Trophoblast cell (in vitro differentiated cells and primary cell): ENCODE data around the gene ZNF570.
A peak's percentile ranks its signal among the peaks of the same experiment; 100 is the strongest.

Experiments used
- DNase-seq, 2 donors: peaks; one replicate each; pipeline ENCODE4 v3.0.0-alpha.2; 2016
- H2AFZ ChIP-seq: 2 replicates; pipeline ENCODE4 v1.6.1; 2013; ENCODE audit warnings: low read length, moderate library complexity, mild to moderate bottlenecking; ENCODE audit not compliant: insufficient read depth, poor library complexity
- H2AK5ac ChIP-seq: 2 replicates; pipeline ENCODE4 v1.6.1; 2013; ENCODE audit warnings: mild to moderate bottlenecking, low read length
- H2BK120ac ChIP-seq: 2 replicates; pipeline ENCODE4 v1.6.1; 2013; ENCODE audit warnings: low read length, mild to moderate bottlenecking, moderate library complexity; ENCODE audit not compliant: insufficient read depth, poor library complexity
- H2BK12ac ChIP-seq: 2 replicates; pipeline ENCODE4 v1.6.1; 2013; ENCODE audit warnings: mild to moderate bottlenecking, low read length, moderate library complexity
- H2BK5ac ChIP-seq: 2 replicates; pipeline ENCODE4 v1.6.1; 2013; ENCODE audit warnings: low read length, low read depth, moderate library complexity, mild to moderate bottlenecking; ENCODE audit not compliant: poor library complexity
- H3K14ac ChIP-seq: 2 replicates; pipeline ENCODE4 v1.6.1; 2013; ENCODE audit warnings: mild to moderate bottlenecking, low read length
- H3K18ac ChIP-seq: 2 replicates; pipeline ENCODE4 v1.6.1; 2013; ENCODE audit warnings: mild to moderate bottlenecking, low read length
- H3K23ac ChIP-seq: 2 replicates; pipeline ENCODE4 v1.6.1; 2013; ENCODE audit warnings: low read length
- H3K27ac ChIP-seq: 2 replicates; pipeline ENCODE4 v1.5.1; 2013; ENCODE audit warnings: low read depth, mild to moderate bottlenecking, inconsistent platforms, low read length, moderate library complexity
- H3K27me3 ChIP-seq: 2 replicates; pipeline ENCODE4 v1.6.1; 2013; ENCODE audit warnings: inconsistent platforms, mild to moderate bottlenecking, low read length, moderate library complexity; ENCODE audit not compliant: insufficient read depth
- H3K36me3 ChIP-seq, 2 experiments: 1 replicate in 1 of 2; 2 replicates in 1 of 2; pipeline ENCODE4 v1.6.1; 2013; ENCODE audit warnings: low read length in 2 of 2, mild to moderate bottlenecking in 2 of 2, moderate library complexity in 1 of 2; ENCODE audit not compliant: insufficient read depth in 2 of 2, control insufficient read depth in 1 of 2
- H3K4ac ChIP-seq: 2 replicates; pipeline ENCODE4 v1.6.1; 2013; ENCODE audit warnings: low read depth, mild to moderate bottlenecking, low read length, moderate library complexity
- H3K4me1 ChIP-seq, 2 experiments: 1 replicate in 1 of 2; 2 replicates in 1 of 2; pipeline ENCODE4 v1.6.1; 2013; ENCODE audit warnings: low read length in 2 of 2, mild to moderate bottlenecking in 2 of 2, moderate library complexity in 1 of 2; ENCODE audit not compliant: insufficient read depth in 2 of 2, control insufficient read depth in 1 of 2
- H3K4me2 ChIP-seq: 2 replicates; pipeline ENCODE4 v1.6.1; 2013; ENCODE audit warnings: inconsistent platforms, mild to moderate bottlenecking, low read length, moderate library complexity
- H3K4me3 ChIP-seq: 2 replicates; pipeline ENCODE4 v1.5.1; 2013; ENCODE audit warnings: mild to moderate bottlenecking, low read depth, low read length, inconsistent platforms
- H3K79me1 ChIP-seq: one replicate; pipeline ENCODE4 v1.6.1; 2013; ENCODE audit warnings: low read length
- H3K79me2 ChIP-seq: 2 replicates; pipeline ENCODE4 v1.6.1; 2013; ENCODE audit warnings: low read length, mild to moderate bottlenecking; ENCODE audit not compliant: control insufficient read depth, insufficient read depth, poor library complexity
- H3K9ac ChIP-seq: 2 replicates; pipeline ENCODE4 v1.6.1; 2013; ENCODE audit warnings: mild to moderate bottlenecking, low read length
- H3K9me3 ChIP-seq: 2 replicates; pipeline ENCODE4 v1.6.1; 2013; ENCODE audit warnings: low read depth, mild to moderate bottlenecking, control low read depth, inconsistent platforms, low read length; ENCODE audit not compliant: insufficient read depth
- H4K12ac ChIP-seq: 2 replicates; pipeline ENCODE4 v1.6.1; 2013; ENCODE audit warnings: low read depth, mild to moderate bottlenecking, low read length, moderate library complexity
- H4K8ac ChIP-seq: 2 replicates; pipeline ENCODE4 v1.6.1; 2013; ENCODE audit warnings: low read depth, mild to moderate bottlenecking, low read length, moderate library complexity
- H4K91ac ChIP-seq: one replicate; pipeline ENCODE4 v1.6.1; 2013; ENCODE audit warnings: low read depth, mild to moderate bottlenecking, low read length, moderate library complexity
- WGBS: extraction: QIAGEN DNeasy Blood & Tissue Kit; methylation state at CpG from one replicate; pipeline ENCODE4 v1.1.7; 2013; ENCODE audit warnings: missing lambda C conversion rate; ENCODE audit not compliant: insufficient read length, insufficient coverage; ENCODE audit errors: extremely low coverage; 5-methylcytosine and 5-hydroxymethylcytosine counted together

ZNF570 gene

DNA sequence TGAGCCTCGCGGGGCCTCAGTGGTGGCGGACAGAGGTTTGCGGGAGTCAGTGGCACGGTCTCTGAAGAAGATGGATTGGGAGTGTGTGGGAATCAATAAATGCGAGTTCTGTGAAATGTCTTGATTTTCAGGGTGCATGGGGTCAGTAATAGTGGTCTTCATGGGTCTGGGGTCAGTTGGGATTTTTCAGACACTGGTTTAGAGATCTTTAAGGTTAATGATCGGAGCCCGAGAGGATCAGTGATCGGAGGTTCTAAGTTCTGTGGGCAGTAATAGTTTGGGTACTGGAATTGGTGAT is 38.0 kb downstream of the ZNF570 start:
- Histone ChIP-seq H3K4ac (peak overlapping the region; percentile 5), H3K9ac (peak overlapping the region; percentile 88), H3K23ac (no peak overlapping the region), H3K9me3 (peaks cover 1% of the 10 kb centered on the region), H3K18ac (peak overlapping the region; percentile 50), H4K91ac (peak overlapping the region; percentile 91), H3K36me3 (peaks cover 4 to 5% of the 10 kb centered on the region in 2 experiments), H3K79me2 (peaks cover 6% of the 10 kb centered on the region), H3K4me3 (peak overlapping the region; percentile 87), H2BK12ac (no peak overlapping the region), H3K27me3 (no peaks in the 10 kb centered on the region), H3K79me1 (peaks cover 13% of the 10 kb centered on the region), H2AK5ac (no peak overlapping the region), H3K14ac (peak overlapping the region; percentile 45), H3K27ac (peak overlapping the region; percentile 77), H2BK5ac (peak overlapping the region; percentile 91), H4K8ac (peak overlapping the region; percentile 93), H2BK120ac (peak overlapping the region; percentile 5), H4K12ac (peak overlapping the region; percentile 49), H2AFZ (peak overlapping the region; percentile 46), H3K4me2 (peak overlapping the region; percentile 65), H3K4me1 (peaks cover 2 to 7% of the 10 kb centered on the region in 2 experiments)
- DNase-seq = no peak
- whole genome bisulfite sequencing = no CpG with 5 or more reads among the region's 9 CpGs

DNA sequence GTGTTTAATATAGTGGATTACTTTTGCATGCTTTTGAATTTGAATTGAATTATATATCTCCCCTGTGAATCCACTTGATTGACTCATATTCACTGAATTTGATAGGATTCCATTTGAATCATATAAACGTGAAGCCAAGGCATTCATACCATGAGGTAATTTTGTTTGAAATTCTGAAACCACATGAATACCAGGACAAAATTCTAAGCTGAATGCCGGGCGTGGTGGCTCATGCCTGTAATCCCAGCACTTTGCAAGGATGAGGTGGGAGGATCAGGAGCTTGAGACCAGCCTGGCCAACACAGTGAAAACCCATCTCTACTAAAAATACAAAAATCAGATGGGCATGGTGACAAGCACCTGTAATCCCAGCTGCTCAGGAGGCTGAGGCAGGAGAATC is 42.0 kb downstream of the ZNF570 start:
- WGBS = no CpG with 5 or more reads among the region's 3 CpGs
- Histone ChIP-seq H2AFZ (no peak overlapping the region), H3K4me1 (peaks cover 2 to 4% of the 10 kb centered on the region in 2 experiments), H3K14ac (no peak overlapping the region), H3K79me1 (peaks cover 11% of the 10 kb centered on the region), H2AK5ac (no peak overlapping the region), H3K23ac (no peak overlapping the region), H3K27ac (no peak overlapping the region), H3K27me3 (no peaks in the 10 kb centered on the region), H2BK120ac (no peak overlapping the region), H4K91ac (no peak overlapping the region), H3K36me3 (peaks cover 5 to 6% of the 10 kb centered on the region in 2 experiments), H3K79me2 (peaks cover 6% of the 10 kb centered on the region), H3K4ac (no peak overlapping the region), H2BK12ac (no peak overlapping the region), H2BK5ac (no peak overlapping the region), H3K9me3 (no peaks in the 10 kb centered on the region), H4K8ac (no peak overlapping the region), H3K4me2 (no peak overlapping the region), H4K12ac (no peak overlapping the region), H3K18ac (no peak overlapping the region), H3K4me3 (no peak overlapping the region), H3K9ac (no peak overlapping the region)
- peak; percentile 58 to 76 for DNase-seq

DNA sequence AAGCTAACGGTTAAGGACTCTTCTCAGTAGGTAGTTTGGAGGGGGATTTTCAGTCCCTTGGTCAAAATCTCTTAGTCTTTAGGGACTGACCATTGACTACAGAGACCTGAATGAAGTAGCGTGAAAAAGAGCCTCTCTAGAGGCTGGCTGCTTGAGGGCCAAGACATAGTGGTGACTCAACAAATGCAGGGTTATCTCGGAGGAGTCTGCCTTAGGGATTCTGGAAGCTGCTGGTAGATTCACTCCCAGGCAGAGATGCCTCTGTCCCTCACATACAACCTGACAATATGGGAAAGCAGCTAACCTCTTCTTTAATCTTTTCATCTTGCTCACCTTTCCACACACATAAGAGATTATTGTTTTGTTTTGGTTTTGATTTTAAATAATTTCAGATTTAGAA is 42.7 kb downstream of the ZNF570 start:
- H4K91ac ChIP-seq = no peak overlapping the region
- H3K79me2 ChIP-seq = peaks cover 3% of the 10 kb centered on the region
- H2AFZ ChIP-seq = no peak overlapping the region
- peaks cover 6 to 8% of the 10 kb centered on the region in 2 experiments for H3K36me3 ChIP-seq
- H4K12ac ChIP-seq = no peak overlapping the region
- WGBS = no CpG with 5 or more reads among the region's 3 CpGs
- no peak overlapping the region for H3K18ac ChIP-seq
- no peak overlapping the region for H2BK5ac ChIP-seq
- no peak overlapping the region for H3K4me2 ChIP-seq
- no peak overlapping the region for H3K9ac ChIP-seq
- no peak overlapping the region for H3K4ac ChIP-seq
- no peak overlapping the region for H2BK12ac ChIP-seq
- no peaks in the 10 kb centered on the region for H3K9me3 ChIP-seq
- H4K8ac ChIP-seq = no peak overlapping the region
- peak overlapping the region; percentile 10 for H3K27ac ChIP-seq
- H3K14ac ChIP-seq = no peak overlapping the region
- no peak overlapping the region for H2BK120ac ChIP-seq
- peak; percentile 82 to 85 for DNase-seq
- H3K4me1 ChIP-seq = peaks cover 2 to 4% of the 10 kb centered on the region in 2 experiments
- H3K23ac ChIP-seq = no peak overlapping the region
- H3K79me1 ChIP-seq = peaks cover 5% of the 10 kb centered on the region
- no peak overlapping the region for H3K4me3 ChIP-seq
- no peak overlapping the region for H2AK5ac ChIP-seq
- H3K27me3 ChIP-seq = no peaks in the 10 kb centered on the region

DNA sequence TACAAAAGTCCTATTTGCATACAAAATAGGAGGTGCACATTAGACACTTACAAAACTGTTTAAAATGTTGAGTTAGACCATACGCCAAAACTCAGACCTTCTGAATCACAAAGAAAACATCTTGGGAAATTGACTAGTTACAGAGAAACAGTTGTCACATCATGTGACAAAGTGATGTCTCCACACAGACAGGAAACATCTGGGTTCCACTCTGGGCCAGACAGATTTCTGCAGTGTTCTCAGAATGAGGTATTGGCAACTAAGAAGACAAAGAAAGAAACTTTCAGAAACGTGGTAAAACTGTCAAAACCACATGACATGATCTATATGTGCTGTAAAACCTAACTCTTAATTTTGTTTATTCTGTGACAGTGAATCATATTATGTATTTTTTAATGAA is 44.2 kb downstream of the ZNF570 start:
- peaks cover 10 to 11% of the 10 kb centered on the region in 2 experiments for H3K36me3 ChIP-seq
- no peak overlapping the region for H2AK5ac ChIP-seq
- no peak overlapping the region for H2BK5ac ChIP-seq
- H3K27me3 ChIP-seq = no peaks in the 10 kb centered on the region
- no peak overlapping the region for H3K4me3 ChIP-seq
- H4K12ac ChIP-seq = no peak overlapping the region
- H3K23ac ChIP-seq = no peak overlapping the region
- H4K8ac ChIP-seq = no peak overlapping the region
- H3K4me2 ChIP-seq = no peak overlapping the region
- no peaks in the 10 kb centered on the region for H3K79me1 ChIP-seq
- no peak overlapping the region for H3K14ac ChIP-seq
- H4K91ac ChIP-seq = no peak overlapping the region
- no peak overlapping the region for H3K27ac ChIP-seq
- no peaks in the 10 kb centered on the region for H3K9me3 ChIP-seq
- H2BK120ac ChIP-seq = no peak overlapping the region
- no peak overlapping the region for H3K9ac ChIP-seq
- no peak overlapping the region for H2BK12ac ChIP-seq
- no peak overlapping the region for H2AFZ ChIP-seq
- no peak for DNase-seq
- H3K4me1 ChIP-seq = no peaks in the 10 kb centered on the region
- WGBS = no CpG with 5 or more reads among the region's 2 CpGs
- H3K18ac ChIP-seq = no peak overlapping the region
- no peaks in the 10 kb centered on the region for H3K79me2 ChIP-seq
- no peak overlapping the region for H3K4ac ChIP-seq
